NCI-H1105 treated with DMSO at 0.1 percent for 48 hours (cell line): ENCODE data around the gene IFT20.

Experiments used
- DNase-seq: peaks from one replicate; lab custom pipeline; 2025; lab: John Stamatoyannopoulos, UW

Gene IFT20

DNA sequence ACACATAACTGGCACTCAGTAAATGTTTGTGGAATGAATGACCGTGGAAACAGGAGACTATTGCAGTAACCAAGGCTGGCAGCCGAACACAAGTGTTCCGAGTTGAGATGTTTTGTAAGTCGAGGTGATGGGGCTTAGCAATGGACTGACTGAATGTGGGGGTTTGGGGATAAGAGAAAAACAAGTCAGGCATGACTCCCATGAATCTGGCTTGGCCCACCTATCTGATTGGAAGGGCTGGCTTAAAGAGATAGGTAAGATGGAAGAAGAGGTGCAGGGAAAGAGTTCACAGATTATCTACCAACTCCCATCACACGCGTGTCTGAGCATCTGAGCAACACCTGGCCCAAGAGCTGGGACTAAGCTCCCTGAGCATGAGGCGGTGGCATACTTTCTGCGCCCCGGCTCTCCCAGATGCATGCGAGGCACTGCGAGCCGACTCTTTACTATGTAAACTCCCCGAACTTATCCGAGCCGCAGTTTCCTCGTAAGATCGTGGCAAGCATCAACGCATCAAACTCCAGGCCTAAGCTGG lies 539 bp downstream of the IFT20 start:
- no peak for DNase-seq

DNA sequence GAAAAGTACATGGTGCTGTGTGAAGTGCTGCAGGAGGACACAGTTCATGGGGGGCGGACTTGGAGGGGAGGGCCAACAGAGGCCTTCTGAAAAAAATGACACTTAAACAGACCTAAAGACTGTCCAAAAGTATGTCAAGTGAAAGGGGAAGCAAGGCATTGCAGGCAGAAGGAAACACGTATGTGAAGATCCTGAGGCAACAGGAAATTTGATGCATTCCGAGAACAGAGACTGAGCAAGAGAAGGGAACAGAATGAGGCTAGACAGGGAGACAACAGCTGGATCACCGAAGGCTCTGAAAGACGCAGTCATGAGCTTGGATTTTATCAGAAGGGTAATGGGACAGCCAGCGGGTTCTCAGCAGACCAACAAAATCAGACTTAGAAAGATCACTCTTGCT lies 1.1 kb downstream of the IFT20 start:
- no peak for DNase-seq

DNA sequence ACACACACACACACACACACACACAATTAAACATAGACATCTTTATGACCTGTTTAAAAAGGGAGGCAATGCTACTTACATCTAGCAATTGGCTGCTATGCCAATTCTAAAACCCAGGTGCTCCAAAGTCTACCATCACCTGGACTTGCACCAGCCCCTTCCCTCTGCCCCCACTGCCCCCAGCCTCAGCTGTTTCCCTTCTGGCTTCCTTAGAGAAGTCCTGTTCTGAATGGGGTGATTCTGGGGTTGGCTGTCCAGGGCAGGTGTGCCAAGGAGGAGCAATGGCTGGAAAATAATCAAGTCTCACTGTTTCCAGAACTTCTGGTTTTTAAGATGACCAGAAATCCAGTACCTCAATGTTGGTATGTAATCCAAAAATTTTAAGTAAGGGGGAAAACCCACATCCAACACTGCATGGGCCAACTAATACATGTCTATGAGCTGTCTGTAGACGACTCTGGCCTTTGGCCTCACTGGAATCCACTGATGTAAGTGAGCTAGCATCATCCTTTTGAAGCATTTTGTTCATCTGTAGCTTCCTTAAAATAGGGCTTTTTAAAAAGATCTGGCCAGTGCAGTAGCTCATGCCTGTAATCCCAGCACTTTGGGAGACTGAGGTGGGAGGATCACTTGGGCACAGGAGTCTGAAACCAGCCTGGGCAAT lies 2.1 kb downstream of the IFT20 start:
- DNase-seq: no peak

DNA sequence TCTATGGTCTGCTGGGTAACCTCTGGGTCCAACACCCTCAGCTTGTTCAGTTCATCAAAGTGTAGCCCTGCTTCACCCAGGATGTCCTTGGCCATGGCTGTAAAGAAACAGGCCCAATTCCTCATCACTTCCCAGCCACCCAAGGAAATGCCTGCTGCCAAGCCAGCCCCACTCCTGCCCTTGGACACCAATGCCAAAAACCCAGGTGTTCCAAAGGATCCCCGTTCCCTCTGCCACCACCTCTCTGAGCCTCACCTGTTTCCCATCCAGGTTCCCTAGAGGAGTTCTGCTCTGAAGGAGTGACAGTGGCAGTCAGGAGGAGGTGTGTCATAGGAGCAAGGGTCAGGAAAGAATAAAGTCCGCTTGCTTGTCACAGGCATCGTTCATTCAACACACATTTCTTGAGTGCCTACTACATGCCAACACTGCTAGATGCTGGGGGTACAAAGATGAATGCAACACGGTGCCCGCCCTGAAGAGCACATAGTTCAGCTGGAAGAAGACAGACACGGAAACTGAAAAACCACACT lies 3.3 kb downstream of the IFT20 start:
- DNase-seq: no peak

GRCh38 chr17:28330671-28331070 lies 4.6 kb downstream of the IFT20 start:
- no peak for DNase-seq

- no peak for DNase-seq
These were observed 6.9 kb downstream of the IFT20 start for GRCh38 chr17:28328325-28328724.

GRCh38 chr17:28327709-28328108 lies 7.6 kb downstream of the IFT20 start:
- no peak for DNase-seq

- DNase-seq: no peak
These were observed 8.2 kb downstream of the IFT20 start for GRCh38 chr17:28327031-28327607.

DNA sequence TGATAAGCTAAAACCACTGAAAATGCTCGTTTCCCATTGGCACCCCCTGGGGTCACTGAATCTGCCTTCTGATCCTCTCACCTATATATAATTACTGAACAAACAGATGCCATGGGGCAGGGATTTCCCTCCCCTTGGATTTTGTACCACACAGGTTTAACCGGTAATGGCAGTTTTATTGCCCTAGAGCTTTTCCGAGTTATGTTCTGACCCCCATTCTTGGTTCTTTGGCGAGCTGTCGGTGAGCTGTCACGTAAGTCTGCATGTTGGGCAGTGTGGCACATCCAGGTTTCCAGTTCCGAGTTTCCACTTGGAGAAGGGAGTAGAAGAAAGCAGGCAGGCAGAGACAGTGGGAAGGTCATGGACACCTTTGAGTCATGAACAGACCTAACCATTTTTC lies 9.2 kb downstream of the IFT20 start:
- DNase-seq: no peak

DNA sequence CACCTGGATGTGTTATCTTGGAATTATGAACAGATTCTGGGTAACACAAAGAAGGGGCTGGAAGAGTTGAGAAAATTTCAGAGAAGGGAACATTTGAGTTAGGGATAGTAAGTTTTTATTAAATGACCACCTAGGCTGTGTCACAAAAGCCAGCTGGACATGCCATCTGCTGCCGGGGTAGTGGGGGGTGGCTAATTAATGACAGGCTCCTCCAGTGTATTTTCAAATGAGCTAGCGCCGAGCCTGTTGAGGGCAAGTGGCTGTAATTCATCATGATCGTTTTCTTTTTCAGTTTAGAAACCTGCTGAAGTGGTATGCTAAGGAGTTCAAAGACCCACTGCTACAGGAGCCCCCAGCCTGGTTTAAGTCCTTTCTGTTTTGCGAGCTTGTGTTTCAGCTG lies 10.1 kb downstream of the IFT20 start:
- no peak for DNase-seq

- DNase-seq: no peak
These were observed 10.5 kb downstream of the IFT20 start for GRCh38 chr17:28324781-28325180.

GRCh38 chr17:28324267-28324745 lies 11.0 kb downstream of the IFT20 start:
- no peak for DNase-seq

DNA sequence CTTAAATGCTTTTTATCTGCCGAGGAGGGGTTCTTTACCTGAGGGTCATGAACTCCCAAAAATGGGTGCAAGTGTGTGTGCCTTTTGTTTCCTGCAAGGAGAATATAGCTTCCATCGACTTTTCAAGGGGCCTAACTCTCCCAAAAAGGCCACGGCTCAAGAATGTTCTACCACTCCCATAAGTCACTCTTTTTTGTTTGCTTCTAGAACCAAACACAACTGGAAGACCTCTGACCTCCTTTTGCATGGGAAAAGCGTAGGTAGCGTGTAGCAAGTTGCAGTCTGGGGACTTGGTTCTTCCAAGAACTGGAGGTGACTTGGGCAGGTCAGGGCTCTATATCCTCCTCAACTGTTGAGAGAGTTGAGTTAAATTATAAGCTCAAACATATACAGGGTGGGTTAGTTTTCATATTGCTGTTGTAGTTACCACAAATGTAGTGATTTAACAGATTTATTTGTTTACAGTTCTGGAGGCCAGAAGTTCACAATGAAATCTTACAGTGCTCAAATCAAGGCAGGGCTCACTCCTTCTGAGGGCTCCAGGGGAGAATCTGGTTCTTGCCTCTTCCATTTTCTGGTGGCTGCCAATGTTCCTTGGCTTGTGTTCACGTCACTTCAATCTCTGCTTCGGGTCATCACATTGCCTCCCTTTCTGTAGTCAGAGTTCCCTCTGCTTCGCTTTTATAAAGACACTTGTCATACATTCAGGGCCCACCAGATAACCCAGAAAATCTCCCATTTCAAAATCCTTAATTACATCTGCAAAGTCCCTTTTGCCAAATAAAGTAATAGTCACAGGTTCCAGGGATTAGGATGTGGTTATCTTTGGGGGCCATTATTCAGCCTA lies 14.8 kb downstream of the IFT20 start:
- no peak for DNase-seq

GRCh38 chr17:28319598-28319935 lies 15.7 kb downstream of the IFT20 start:
- no peak for DNase-seq

- DNase-seq: peak; percentile 98
These were observed 16.3 kb downstream of the IFT20 start, which contains the start of gene TMEM97 for GRCh38 chr17:28318759-28319597. TMEM97 (plus strand) TSS chr17:28319200; CDS start chr17:28319240, 40 bp downstream.

DNA sequence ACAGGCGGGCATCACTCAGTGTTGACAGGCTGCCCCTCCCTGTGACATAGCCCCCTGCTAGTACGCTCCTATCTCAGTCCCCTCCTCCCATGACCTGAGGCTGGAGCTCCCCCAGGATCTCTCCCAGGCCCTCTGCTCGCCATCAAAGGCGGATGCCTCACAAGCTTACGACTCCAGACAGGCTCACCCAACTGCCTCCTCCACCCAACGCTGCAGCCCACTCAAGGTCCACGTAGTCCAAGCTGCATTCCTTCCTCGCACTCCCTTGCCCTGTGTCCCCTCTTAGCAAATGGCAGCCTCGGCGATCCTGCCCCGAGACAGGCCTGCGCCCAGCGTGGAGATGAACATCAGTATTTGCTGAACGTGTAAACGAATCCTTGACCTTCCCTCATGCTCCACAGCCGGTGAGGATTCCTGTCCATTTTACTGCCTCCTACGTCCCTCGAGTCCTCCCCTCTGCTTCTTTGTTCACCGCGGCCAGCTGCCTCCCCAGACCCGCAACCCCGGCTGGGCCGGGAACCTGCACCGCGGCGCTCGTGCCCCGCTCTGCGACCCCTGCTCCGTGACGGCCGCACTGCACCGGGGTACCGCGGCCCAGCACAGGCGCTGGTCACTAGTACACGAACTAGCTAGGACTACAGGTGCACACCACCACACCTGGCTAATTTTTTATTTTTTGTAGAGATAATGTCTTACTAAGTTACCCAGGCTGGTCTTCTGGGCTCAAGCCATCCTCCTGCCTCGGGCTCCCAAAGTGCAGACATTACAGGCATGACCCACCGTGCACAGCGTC lies 17.1 kb downstream of the IFT20 start:
- no peak for DNase-seq

DNA sequence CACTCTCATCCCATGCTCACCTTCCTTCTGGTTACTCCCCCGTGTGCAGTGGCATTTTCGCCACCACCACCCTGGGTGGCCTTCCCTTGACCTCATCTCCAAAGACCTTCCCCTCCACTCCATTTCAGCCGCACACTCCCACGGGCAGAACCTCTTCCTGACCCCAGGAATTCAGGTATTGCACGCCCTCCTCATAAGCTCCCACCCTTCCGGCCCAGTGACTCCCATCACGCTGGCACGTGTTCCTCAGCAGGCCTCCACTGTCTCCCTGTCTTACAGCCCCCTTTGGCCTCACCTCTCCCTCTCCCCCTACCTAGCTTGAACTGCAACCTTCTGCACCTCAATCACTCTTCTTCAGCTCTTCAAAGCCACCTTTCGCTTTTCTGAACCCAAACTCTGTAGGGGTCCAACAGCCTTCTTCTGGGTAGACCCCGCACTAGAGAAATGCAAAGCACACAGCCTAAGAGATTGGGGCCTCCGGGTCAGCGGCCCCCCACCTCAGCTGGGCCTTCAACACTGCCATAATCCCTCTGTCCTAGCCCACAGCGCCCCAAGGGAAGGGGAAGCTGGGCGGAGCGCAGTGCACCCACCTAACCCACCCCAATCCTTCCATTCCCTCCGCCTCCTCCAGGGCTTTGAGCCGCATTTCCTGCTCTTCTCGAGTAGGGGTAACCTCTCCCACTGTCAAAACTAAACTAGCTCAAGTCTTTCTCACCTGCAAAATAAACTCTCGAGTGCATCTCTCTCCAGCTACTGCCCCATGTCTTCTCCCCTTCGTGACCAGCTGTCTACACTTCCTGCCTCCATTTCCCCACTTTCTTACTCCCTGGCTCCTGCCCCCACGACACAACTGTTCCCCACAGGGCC lies 17.9 kb downstream of the IFT20 start:
- no peak for DNase-seq

GRCh38 chr17:28315846-28316705 lies 19.2 kb downstream of the IFT20 start:
- DNase-seq: no peak

DNA sequence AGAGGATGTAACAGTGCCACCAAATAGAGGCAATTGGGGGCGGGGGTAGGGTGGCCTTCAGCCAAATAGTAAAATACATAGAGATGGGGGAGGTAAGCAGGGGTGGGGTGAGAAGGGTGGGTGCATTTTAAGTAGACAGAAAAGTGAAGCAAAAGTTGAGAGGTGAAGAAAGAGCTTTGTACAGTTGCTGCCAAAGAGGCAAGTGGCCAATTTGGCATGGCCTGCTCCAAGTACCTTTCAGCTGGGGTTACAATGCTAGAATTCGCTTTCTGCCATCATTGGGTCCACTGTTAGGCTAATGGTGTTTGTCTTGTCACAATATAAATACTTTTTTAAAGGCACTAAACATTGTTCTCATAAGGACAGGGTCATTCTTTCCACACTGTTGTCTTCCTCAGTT lies 21.4 kb downstream of the IFT20 start:
- no peak for DNase-seq
